T-helper 9 cell (primary cell): ENCODE data around the gene ARAP3.

Experiments
- DNase-seq: peaks from one replicate; pipeline ENCODE4 v3.0.0-alpha.2; 2020

Gene ARAP3

GRCh38 chr5:141696431-141696830 lies 14.4 kb upstream of the ARAP3 start:
- DNase-seq = no peak

GRCh38 chr5:141695627-141696215 lies 13.7 kb upstream of the ARAP3 start:
- no peak for DNase-seq

GRCh38 chr5:141694479-141694878 lies 12.4 kb upstream of the ARAP3 start:
- DNase-seq = no peak

- DNase-seq = peak; percentile 60
Measured at GRCh38 chr5:141692919-141693725, 11.1 kb upstream of the ARAP3 start.

- DNase-seq = no peak
Measured at GRCh38 chr5:141692533-141692888, 10.5 kb upstream of the ARAP3 start.

- DNase-seq = peak; percentile 85
Measured at GRCh38 chr5:141691867-141692532, 10.0 kb upstream of the ARAP3 start.

GRCh38 chr5:141691286-141691866 lies 9.3 kb upstream of the ARAP3 start:
- DNase-seq = no peak

GRCh38 chr5:141686648-141687416 lies 4.8 kb upstream of the ARAP3 start:
- DNase-seq = no peak

- DNase-seq = no peak
Measured at GRCh38 chr5:141685591-141685990, 3.6 kb upstream of the ARAP3 start.

- DNase-seq = no peak
Measured at GRCh38 chr5:141683596-141684141, 1.6 kb upstream of the ARAP3 start.

- no peak for DNase-seq
Measured at GRCh38 chr5:141681295-141681694, 735 bp downstream of the ARAP3 start.

- no peak for DNase-seq
Measured at GRCh38 chr5:141680751-141681201, 1.3 kb downstream of the ARAP3 start.

- DNase-seq = no peak
Measured at GRCh38 chr5:141680178-141680577, 1.9 kb downstream of the ARAP3 start.

- no peak for DNase-seq
Measured at GRCh38 chr5:141677415-141677814, 4.6 kb downstream of the ARAP3 start.

- no peak for DNase-seq
Measured at GRCh38 chr5:141675672-141676071, 6.4 kb downstream of the ARAP3 start.

- no peak for DNase-seq
Measured at GRCh38 chr5:141674747-141675146, 7.3 kb downstream of the ARAP3 start.

GRCh38 chr5:141672841-141673813 lies 8.9 kb downstream of the ARAP3 start:
- no peak for DNase-seq

- DNase-seq = no peak
Measured at GRCh38 chr5:141672071-141672840, 9.8 kb downstream of the ARAP3 start.

GRCh38 chr5:141669520-141669919 lies 12.5 kb downstream of the ARAP3 start:
- DNase-seq = no peak

GRCh38 chr5:141668601-141669265 lies 13.3 kb downstream of the ARAP3 start:
- DNase-seq = no peak
